SK-N-SH treated with all-trans-retinoic acid at 6 μM for 48 hours (cell line): Measurements from ENCODE around the gene TRIM13.

Experiments
- ARNTL ChIP-seq: fragments of 450-650 bp; formaldehyde crosslinking; IDR thresholded peaks from 2 replicates; pipeline ENCODE4 v1.5.0; 2020; ENCODE audit warnings: low read depth, mild to moderate bottlenecking, moderate library complexity, borderline replicate concordance
- CSDC2 ChIP-seq: fragments of 250-450 bp; sonication (Bioruptor Pico); IDR thresholded peaks from 2 replicates; pipeline ENCODE4 v1.5.0; 2020; ENCODE audit warnings: mild to moderate bottlenecking, moderate library complexity
- ESRRG ChIP-seq: fragments of 250-450 bp; sonication (Bioruptor Pico); IDR thresholded peaks from 2 replicates; pipeline ENCODE4 v1.6.1; 2021; ENCODE audit warnings: mild to moderate bottlenecking
- ISL1 ChIP-seq: fragments of 250-450 bp; sonication (Bioruptor Pico); IDR thresholded peaks from 2 replicates; pipeline ENCODE4 v2.1.2; 2022; ENCODE audit warnings: mild to moderate bottlenecking, moderate library complexity
- PATZ1 ChIP-seq: fragments of 250-450 bp; sonication (Bioruptor Pico); IDR thresholded peaks from 2 replicates; pipeline ENCODE4 v1.8.0; 2020; ENCODE audit warnings: mild to moderate bottlenecking, moderate library complexity, borderline replicate concordance
- POU6F1 ChIP-seq: fragments of 250-450 bp; sonication (Bioruptor Pico); IDR thresholded peaks from 2 replicates; pipeline ENCODE4 v1.8.0; 2021; ENCODE audit warnings: low read depth, mild to moderate bottlenecking, moderate library complexity, borderline replicate concordance
- RARB ChIP-seq: fragments of 250-450 bp; sonication (Bioruptor Pico); IDR thresholded peaks from 2 replicates; pipeline ENCODE4 v1.8.0; 2021; ENCODE audit warnings: mild to moderate bottlenecking, moderate library complexity
- SNAI2 ChIP-seq: fragments of 250-450 bp; sonication (Bioruptor Pico); IDR thresholded peaks from 2 replicates; pipeline ENCODE4 v1.5.0; 2020; ENCODE audit warnings: mild to moderate bottlenecking, moderate library complexity
- TCF4 ChIP-seq: fragments of 250-450 bp; sonication (Bioruptor Pico); IDR thresholded peaks from 2 replicates; pipeline ENCODE4 v1.8.0; 2021; ENCODE audit warnings: mild to moderate bottlenecking, moderate library complexity, borderline replicate concordance
- TSHZ2 ChIP-seq: fragments of 250-450 bp; sonication (Bioruptor Pico); IDR thresholded peaks from 2 replicates; pipeline ENCODE4 v1.5.0; 2020; ENCODE audit warnings: mild to moderate bottlenecking, moderate library complexity
- ZFP3 ChIP-seq: fragments of 250-450 bp; sonication (Bioruptor Pico); IDR thresholded peaks from 2 replicates; pipeline ENCODE4 v1.5.0; 2020; ENCODE audit warnings: mild to moderate bottlenecking, moderate library complexity
- ZFP30 ChIP-seq: fragments of 450-650 bp; formaldehyde crosslinking; IDR thresholded peaks from 2 replicates; pipeline ENCODE4 v1.5.0; 2022; ENCODE audit warnings: mild to moderate bottlenecking, moderate library complexity
- ZNF565 ChIP-seq: fragments of 450-650 bp; formaldehyde crosslinking; conservative IDR thresholded peaks from 2 replicates; pipeline ENCODE4 v1.5.0; 2020; ENCODE audit warnings: low read depth, mild to moderate bottlenecking, moderate library complexity
- ZNF8 ChIP-seq: fragments of 450-650 bp; formaldehyde crosslinking; IDR thresholded peaks from 2 replicates; pipeline ENCODE4 v1.5.0; 2020; ENCODE audit warnings: mild to moderate bottlenecking, moderate library complexity

- TF ChIP-seq RARB: no peak
- no peak for TF ChIP-seq CSDC2
- no peak for TF ChIP-seq ZNF8 (CRISPR knock-in tag)
- no peak for TF ChIP-seq TSHZ2 (CRISPR knock-in tag)
- no peak for TF ChIP-seq PATZ1 (CRISPR knock-in tag)
- no peak for TF ChIP-seq ZNF565
- TF ChIP-seq ZFP3 (CRISPR knock-in tag): no peak
- no peak for TF ChIP-seq ZFP30
- no peak for TF ChIP-seq TCF4 (CRISPR knock-in tag)
- TF ChIP-seq SNAI2 (CRISPR knock-in tag): no peak
- TF ChIP-seq ESRRG (CRISPR knock-in tag): no peak
- no peak for TF ChIP-seq ISL1 (CRISPR knock-in tag)
- no peak for TF ChIP-seq POU6F1 (CRISPR knock-in tag)
- TF ChIP-seq ARNTL (CRISPR knock-in tag): no peak
These were observed 38.5 kb upstream of the TRIM13 start for GRCh38 chr13:49958321-49958720.
